GM19025 (cell line): Measurements from ENCODE around the gene LIPC.

Experiments used
- ATAC-seq: cut with Tn5 transposase; IDR thresholded peaks from one replicate; pipeline ENCODE4 v1.9.1; 2021; ENCODE audit warnings: mild to moderate bottlenecking, low read depth, moderate library complexity; ENCODE audit not compliant: unreplicated experiment

The LIPC gene

GRCh38 chr15:58404722-58405121 is 27.1 kb upstream of the LIPC start:
- ATAC-seq = no peak

GRCh38 chr15:58405865-58406264 is 25.9 kb upstream of the LIPC start:
- ATAC-seq = no peak

- no peak for ATAC-seq
Observed at GRCh38 chr15:58406811-58407210, 25.0 kb upstream of the LIPC start.

- no peak for ATAC-seq
Observed at GRCh38 chr15:58407236-58407775, 24.5 kb upstream of the LIPC start.

- no peak for ATAC-seq
Observed at GRCh38 chr15:58407778-58408177, 24.0 kb upstream of the LIPC start.

GRCh38 chr15:58409861-58410260 is 21.9 kb upstream of the LIPC start:
- ATAC-seq = no peak

- no peak for ATAC-seq
Observed at GRCh38 chr15:58410353-58410752, 21.4 kb upstream of the LIPC start.

- no peak for ATAC-seq
Observed at GRCh38 chr15:58413253-58413652, 18.5 kb upstream of the LIPC start.

- ATAC-seq = no peak
Observed at GRCh38 chr15:58415636-58416035, 16.2 kb upstream of the LIPC start.

GRCh38 chr15:58416963-58417362 is 14.8 kb upstream of the LIPC start:
- ATAC-seq = no peak

- no peak for ATAC-seq
Observed at GRCh38 chr15:58418135-58418534, 13.7 kb upstream of the LIPC start.

GRCh38 chr15:58419803-58420524 is 11.8 kb upstream of the LIPC start:
- ATAC-seq = peak; percentile 9

- ATAC-seq = peak; percentile 68
Observed at GRCh38 chr15:58420579-58421043, 11.2 kb upstream of the LIPC start.

GRCh38 chr15:58423205-58423604 is 8.6 kb upstream of the LIPC start:
- ATAC-seq = no peak

GRCh38 chr15:58423831-58424608 is 7.8 kb upstream of the LIPC start:
- ATAC-seq = no peak

- ATAC-seq = no peak
Observed at GRCh38 chr15:58424722-58425121, 7.1 kb upstream of the LIPC start.

GRCh38 chr15:58425185-58425584 is 6.6 kb upstream of the LIPC start:
- ATAC-seq = no peak

- no peak for ATAC-seq
Observed at GRCh38 chr15:58425834-58426233, 6.0 kb upstream of the LIPC start.

- ATAC-seq = no peak
Observed at GRCh38 chr15:58426501-58426900, 5.3 kb upstream of the LIPC start.

GRCh38 chr15:58427987-58428386 is 3.8 kb upstream of the LIPC start:
- ATAC-seq = no peak

GRCh38 chr15:58430224-58430787 is 1.5 kb upstream of the LIPC start:
- no peak for ATAC-seq
